HCT116 (cell line): Measurements from ENCODE around the gene ZSCAN2. TPM values are rescaled to one million over a fixed set of nuclear protein-coding genes. Genes with fewer than 3 reads are reported as not detected.

ENCODE experiments used
- ATAC-seq: fragments of 200-7000 bp; cut with Tn5 transposase; 2 replicates; pipeline ENCODE4 v1.9.1; 2020; ENCODE audit warnings: mild to moderate bottlenecking, moderate library complexity
- BruUV-seq: library from RNA; stranded (reverse); fragments of 400-500 nt; replicated peaks from 2 replicates; lab custom pipeline; 2021; lab: Mats Ljungman, UMichigan
- CTCF ChIA-PET: fragments of 300-600 bp; sonication (Branson Sonifier 250); formaldehyde crosslinking; loops from one replicate; lab custom pipeline; 2021; ENCODE audit warnings: antibody characterized with exemption; lab: Charles Lee
- POLR2A ChIA-PET: fragments of 300-600, 350-600 bp; sonication (Branson Sonifier 250); formaldehyde crosslinking; loops from one replicate; lab custom pipeline; 2021; ENCODE audit warnings: antibody characterized with exemption; lab: Charles Lee
- RAD21 ChIA-PET, 2 experiments: fragments of 300-600 bp; sonication (Branson Sonifier 250); formaldehyde crosslinking; loops; one replicate each; lab custom pipeline; 2023; ENCODE audit warnings: low total read pairs in 2 of 2; ENCODE audit not compliant: uncharacterized antibody in 2 of 2, unreplicated experiment in 2 of 2, low non-redundant PET in 1 of 2; lab: Charles Lee
- DNase-seq: peaks from one replicate; pipeline ENCODE4 v3.0.0-alpha.2; 2010; ENCODE audit warnings: low read depth, low spot score
- H2AFZ ChIP-seq: fragments of 200-600 bp; shearing (Covaris generic), sonication (generic); 2 replicates; pipeline ENCODE4 v1.6.1; 2017; ENCODE audit warnings: low read depth, mixed run types, mixed read lengths, antibody characterized with exemption, low read length; ENCODE audit not compliant: poor library complexity, severe bottlenecking
- H3K27ac ChIP-seq: 2 replicates; pipeline ENCODE4 v1.5.1; 2012; ENCODE audit warnings: low read depth, low read length
- H3K27me3 ChIP-seq: fragments of 200-600 bp; sonication (generic); 2 replicates; pipeline ENCODE4 v1.6.1; 2016; ENCODE audit warnings: mixed run types, low read length, mixed read lengths; ENCODE audit not compliant: insufficient read depth
- H3K36me3 ChIP-seq, 2 experiments: fragments of 200-500 bp in 1 of 2; fragments of 200-600 bp in 1 of 2; sonication (Bioruptor generic) in 1 of 2; sonication (generic) in 1 of 2; 2 replicates each; pipeline versions ENCODE4 v1.5.1 to v1.6.1; 2014 to 2016; ENCODE audit warnings: low read length in 2 of 2, inconsistent platforms in 1 of 2, mixed read lengths in 1 of 2, mixed run types in 1 of 2; ENCODE audit not compliant: insufficient read depth in 2 of 2, control insufficient read depth in 1 of 2
- H3K4me1 ChIP-seq, 2 experiments: fragments of 200-600 bp in 1 of 2; sonication (generic) in 1 of 2; 2 replicates each; pipeline versions ENCODE4 v1.5.1 to v1.6.1; 2012 to 2017; ENCODE audit warnings: low read length in 2 of 2, inconsistent platforms in 1 of 2, mild to moderate bottlenecking in 1 of 2, mixed read lengths in 1 of 2, mixed run types in 1 of 2, moderate library complexity in 1 of 2; ENCODE audit not compliant: insufficient read depth in 2 of 2, control insufficient read depth in 1 of 2
- H3K4me2 ChIP-seq: fragments of 200-600 bp; sonication (generic); 2 replicates; pipeline ENCODE4 v1.6.1; 2017; ENCODE audit warnings: mixed run types, low read length, mixed read lengths
- H3K4me3 ChIP-seq, 2 experiments: fragments of 200-600 bp in 1 of 2; sonication (generic) in 1 of 2; replicated peaks in 1 of 2; 2 replicates each; pipeline ENCODE4 v1.5.1; 2011 to 2016; ENCODE audit warnings: low read length in 2 of 2, control low read depth in 1 of 2, low read depth in 1 of 2, mild to moderate bottlenecking in 1 of 2, mixed read lengths in 1 of 2, mixed run types in 1 of 2
- H3K79me2 ChIP-seq: fragments of 200-600 bp; sonication (generic); 2 replicates; pipeline ENCODE4 v1.6.1; 2017; ENCODE audit warnings: mild to moderate bottlenecking, mixed run types, low read length, moderate library complexity, mixed read lengths; ENCODE audit not compliant: insufficient read depth
- H3K9ac ChIP-seq: fragments of 200-600 bp; sonication (generic); 2 replicates; pipeline ENCODE4 v1.6.1; 2016; ENCODE audit warnings: low read length, mixed read lengths
- H3K9me2 ChIP-seq: fragments of 200-600 bp; sonication (generic), shearing (Covaris generic); 2 replicates; pipeline ENCODE4 v1.6.1; 2017; ENCODE audit warnings: mixed run types, mild to moderate bottlenecking, moderate library complexity; ENCODE audit not compliant: insufficient read depth
- H3K9me3 ChIP-seq, 2 experiments: fragments of 200-500 bp in 1 of 2; fragments of 200-600 bp in 1 of 2; sonication (Bioruptor generic) in 1 of 2; sonication (generic) in 1 of 2; 2 replicates each; pipeline ENCODE4 v1.6.1; 2014 to 2017; ENCODE audit warnings: low read length in 2 of 2, mixed read lengths in 2 of 2, inconsistent platforms in 1 of 2, low read depth in 1 of 2, mild to moderate bottlenecking in 1 of 2, mixed run types in 1 of 2, moderate library complexity in 1 of 2; ENCODE audit not compliant: control insufficient read depth in 1 of 2, insufficient read depth in 1 of 2
- H4K20me1 ChIP-seq: fragments of 200-600 bp; sonication (generic), shearing (Covaris generic); 2 replicates; pipeline ENCODE4 v1.6.1; 2017; ENCODE audit warnings: mixed run types, mild to moderate bottlenecking, moderate library complexity; ENCODE audit not compliant: insufficient read depth
- FOSL1 ChIP-seq: IDR thresholded peaks from 2 replicates; pipeline ENCODE4 v1.6.1; 2012; ENCODE audit warnings: low read depth
- MAX ChIP-seq: IDR thresholded peaks from 2 replicates; pipeline ENCODE4 v1.6.1; 2012
- POLR2A ChIP-seq: IDR thresholded peaks from 2 replicates; pipeline ENCODE4 v1.7.0; 2011; ENCODE audit warnings: borderline replicate concordance; ENCODE audit not compliant: insufficient read depth, insufficient read length; ENCODE audit errors: extremely low read depth
- RAD21 ChIP-seq: IDR thresholded peaks from 2 replicates; pipeline ENCODE4 v1.6.1; 2012; ENCODE audit warnings: low read depth, mild to moderate bottlenecking
- SIN3A ChIP-seq: IDR thresholded peaks from 2 replicates; pipeline ENCODE4 v1.6.1; 2012; ENCODE audit warnings: low read depth
- TCF7L2 ChIP-seq: IDR thresholded peaks from 2 replicates; pipeline ENCODE4 v1.7.0; 2011; ENCODE audit warnings: borderline replicate concordance, inconsistent platforms; ENCODE audit not compliant: insufficient read depth, insufficient read length; ENCODE audit errors: extremely low read depth
- ZBTB33 ChIP-seq: IDR thresholded peaks from 2 replicates; pipeline ENCODE4 v1.6.1; 2011; ENCODE audit warnings: mild to moderate bottlenecking, low read length, moderate library complexity; ENCODE audit not compliant: insufficient replicate concordance; ENCODE audit errors: extremely low read depth
- ZFX ChIP-seq: fragments of 450-650 bp; IDR thresholded peaks from 2 replicates; pipeline ENCODE4 v1.6.1; 2017
- intact Hi-C: fragments of 100-400 bp; cut with micrococcal nuclease; formaldehyde crosslinking; loops from 2 replicates; pipeline ENCODE4 v1.10.0; 2022
- total RNA-seq: library from RNA; stranded (reverse); gene quantifications from one replicate; pipeline ENCODE4 v1.2.1, GENCODE V29; 2021; ENCODE audit not compliant: unreplicated experiment

The ZSCAN2 gene
- total RNA-seq, 1 experiment from 2014 or later = 15.5 TPM

GRCh38 chr15:84649706-84650105, 48.9 kb downstream of the ZSCAN2 start:
- DNase-seq = no peak
- peaks cover 49 to 62% of the 10 kb centered on the region in 2 experiments for H3K36me3 ChIP-seq
- H2AFZ ChIP-seq = no peak overlapping the region
- no peak overlapping the region for H3K4me2 ChIP-seq
- BruUV-seq = no TSS peak
- H3K4me3 ChIP-seq = no peak overlapping the region
- RAD21 ChIA-PET = interaction anchor here in 1 of 2 experiments (0.7 kb wide), 1 partner anchor 43 kb away, joined by 3 read pairs; no protein-coding TSS in a partner anchor
- intact Hi-C loops = loop anchor here (10.0 kb wide), 1 partner anchor 125 kb away; no protein-coding TSS in a partner anchor
- CTCF ChIA-PET = no interaction called here
- peaks cover 42% of the 10 kb centered on the region for H3K79me2 ChIP-seq
- H3K9me2 ChIP-seq = no peaks in the 10 kb centered on the region
- POLR2A ChIA-PET = no interaction called here
- TF ChIP-seq TCF7L2 (no peak), SIN3A (no peak), RAD21 (no peak), MAX (no peak), ZFX (no peak), POLR2A (no peak), ZBTB33 (no peak), FOSL1 (no peak)
- no peaks in the 10 kb centered on the region for H3K9me3 ChIP-seq
- peaks cover 6 to 28% of the 10 kb centered on the region in 2 experiments; a peak in 3 of 4 replicates for H3K4me1 ChIP-seq
- no peak overlapping the region for H3K27ac ChIP-seq
- no peaks in the 10 kb centered on the region for H4K20me1 ChIP-seq
- H3K9ac ChIP-seq = no peak overlapping the region
- H3K27me3 ChIP-seq = no peaks in the 10 kb centered on the region
- ATAC-seq = no peak
